Mesothelial cell of epicardium (in vitro differentiated cells): ENCODE measurements around the gene ZBTB42. TPM values are rescaled to one million over a fixed set of nuclear protein-coding genes. Genes with fewer than 3 reads are reported as not detected.

Experiments
- DNase-seq, 2 experiments: peaks; one replicate each; pipeline ENCODE4 v3.0.0; 2021; ENCODE audit warnings: low spot score in 2 of 2; ENCODE audit not compliant: unreplicated experiment in 2 of 2
- H3K27ac Mint-ChIP-seq: 2 replicates; pipeline ENCODE4 v1.8.0; 2021; ENCODE audit warnings: mixed read lengths
- H3K27me3 Mint-ChIP-seq: 2 replicates; pipeline ENCODE4 v1.8.0; 2021; ENCODE audit warnings: low read depth, mixed read lengths
- H3K36me3 Mint-ChIP-seq: 2 replicates; pipeline ENCODE4 v1.8.0; 2021; ENCODE audit warnings: mixed read lengths
- H3K4me1 Mint-ChIP-seq: 2 replicates; pipeline ENCODE4 v1.8.0; 2021; ENCODE audit warnings: mixed read lengths
- H3K4me3 Mint-ChIP-seq: 2 replicates; pipeline ENCODE4 v1.8.0; 2021; ENCODE audit warnings: mild to moderate bottlenecking, moderate library complexity, mixed read lengths
- H3K9me3 Mint-ChIP-seq: 2 replicates; pipeline ENCODE4 v1.8.0; 2021; ENCODE audit warnings: mixed read lengths
- CTCF ChIP-seq: fragments of 200-600 bp; sonication (generic); IDR thresholded peaks from one replicate; pipeline ENCODE4 v1.5.0; 2021; ENCODE audit warnings: antibody characterized with exemption; ENCODE audit not compliant: unreplicated experiment
- total RNA-seq: library from RNA; stranded (reverse); gene quantifications from 3 replicates; pipeline ENCODE4 v1.2.1, GENCODE V29; 2021

Gene ZBTB42
- total RNA-seq, 1 donor from 2014 or later: 6.2 TPM

- no peaks in the 10 kb centered on the region for H3K27me3 Mint-ChIP-seq
- no peaks in the 10 kb centered on the region for H3K36me3 Mint-ChIP-seq
- no peak overlapping the region for H3K27ac Mint-ChIP-seq
- peaks cover 1% of the 10 kb centered on the region for H3K4me1 Mint-ChIP-seq
- H3K9me3 Mint-ChIP-seq: no peaks in the 10 kb centered on the region
- no peak overlapping the region for H3K4me3 Mint-ChIP-seq
- no peak for TF ChIP-seq CTCF
- no peak for DNase-seq
These were observed 13.2 kb upstream of the ZBTB42 start for GRCh38 chr14:104787736-104788135.

DNA sequence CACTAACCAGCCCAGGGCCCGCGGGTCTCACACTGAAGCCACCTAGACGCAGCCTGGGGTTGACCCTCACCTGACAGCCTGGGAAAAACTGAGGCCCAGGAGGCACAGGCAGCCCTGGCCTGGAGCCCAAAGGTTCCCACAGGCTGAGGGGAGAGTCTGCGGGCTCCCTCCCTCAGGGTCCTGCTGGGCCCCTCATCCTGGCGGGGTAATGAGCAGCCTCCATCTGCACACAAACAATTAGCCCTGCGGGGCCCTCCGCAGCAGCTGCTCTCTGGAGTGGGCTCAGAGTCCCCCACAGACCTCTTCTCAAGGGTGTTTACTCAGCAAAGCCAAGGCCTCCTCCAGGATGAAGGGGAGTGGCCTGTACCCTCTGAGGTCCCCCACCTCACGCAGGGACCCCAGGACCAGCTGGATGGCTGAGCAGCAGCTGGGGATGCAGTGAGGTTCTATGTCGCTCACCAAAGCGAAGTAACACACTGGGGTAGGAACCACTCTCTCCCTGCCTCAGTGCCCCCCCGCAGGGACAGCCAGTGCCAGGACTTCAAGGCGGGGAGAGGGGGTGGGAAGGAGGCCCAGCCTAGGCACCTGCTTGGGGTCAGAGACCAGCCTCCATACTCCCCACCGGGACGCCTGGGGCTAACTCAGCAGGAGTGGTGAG is 12.6 kb upstream of the ZBTB42 start:
- no peaks in the 10 kb centered on the region for H3K9me3 Mint-ChIP-seq
- H3K36me3 Mint-ChIP-seq: no peaks in the 10 kb centered on the region
- H3K27me3 Mint-ChIP-seq: no peaks in the 10 kb centered on the region
- no peak for TF ChIP-seq CTCF
- peaks cover 7% of the 10 kb centered on the region for H3K4me1 Mint-ChIP-seq
- H3K4me3 Mint-ChIP-seq: no peak overlapping the region
- no peak for DNase-seq
- no peak overlapping the region for H3K27ac Mint-ChIP-seq

DNA sequence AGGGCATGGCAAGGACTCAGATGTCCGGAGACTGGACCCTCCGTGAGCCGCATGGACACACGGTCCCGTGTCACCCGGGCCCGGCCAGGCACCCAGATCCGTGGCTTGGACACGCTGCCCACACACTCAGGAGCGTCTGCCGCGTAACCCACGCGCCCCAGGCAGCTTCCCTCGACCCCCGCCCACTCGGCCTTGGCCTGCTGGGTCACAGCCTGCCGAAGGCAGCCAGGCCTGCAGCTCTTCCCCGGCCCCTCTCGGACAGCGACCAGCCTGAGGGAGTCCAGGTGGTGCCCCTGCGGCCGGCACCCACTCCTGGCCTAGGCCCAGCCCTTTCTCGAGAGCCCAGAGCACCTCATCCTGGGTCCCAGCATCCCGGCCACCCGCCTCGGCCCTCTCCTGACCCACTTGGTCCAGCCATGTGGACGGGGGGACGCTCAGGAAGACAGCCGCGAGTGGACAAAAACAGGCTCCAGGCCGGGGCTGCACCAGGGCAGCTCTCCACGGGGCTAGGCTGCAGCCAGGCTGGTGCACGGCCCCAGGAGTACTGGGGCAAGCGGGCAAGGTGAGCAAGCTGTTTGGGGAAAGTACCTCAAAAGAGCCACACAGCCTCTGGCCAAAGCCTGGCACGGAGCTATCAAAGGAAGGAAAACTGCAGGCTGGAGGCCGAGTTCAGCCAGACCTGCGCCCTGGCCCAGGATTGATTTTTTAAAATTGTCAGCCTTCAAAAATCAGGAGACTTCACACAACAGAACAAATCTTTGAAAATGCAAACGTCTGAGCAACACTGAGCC is 11.8 kb upstream of the ZBTB42 start:
- H3K9me3 Mint-ChIP-seq: no peaks in the 10 kb centered on the region
- DNase-seq: no peak
- no peak for TF ChIP-seq CTCF
- no peak overlapping the region for H3K4me3 Mint-ChIP-seq
- peaks cover 14% of the 10 kb centered on the region for H3K4me1 Mint-ChIP-seq
- no peaks in the 10 kb centered on the region for H3K27me3 Mint-ChIP-seq
- no peak overlapping the region for H3K27ac Mint-ChIP-seq
- H3K36me3 Mint-ChIP-seq: no peaks in the 10 kb centered on the region

- H3K27ac Mint-ChIP-seq: no peak overlapping the region
- H3K36me3 Mint-ChIP-seq: no peaks in the 10 kb centered on the region
These were observed 10.9 kb upstream of the ZBTB42 start for GRCh38 chr14:104789752-104790743.

More at GRCh38 chr14:104789752-104790743, 10.9 kb upstream of the ZBTB42 start:
- Mint-ChIP-seq H3K4me3 (no peak overlapping the region), H3K9me3 (no peaks in the 10 kb centered on the region), H3K4me1 (peaks cover 20% of the 10 kb centered on the region), H3K27me3 (no peaks in the 10 kb centered on the region)
- no peak for TF ChIP-seq CTCF
- no peak for DNase-seq
